ENCODE measurements around the gene CCR5AS.

Gene CCR5AS

DNA sequence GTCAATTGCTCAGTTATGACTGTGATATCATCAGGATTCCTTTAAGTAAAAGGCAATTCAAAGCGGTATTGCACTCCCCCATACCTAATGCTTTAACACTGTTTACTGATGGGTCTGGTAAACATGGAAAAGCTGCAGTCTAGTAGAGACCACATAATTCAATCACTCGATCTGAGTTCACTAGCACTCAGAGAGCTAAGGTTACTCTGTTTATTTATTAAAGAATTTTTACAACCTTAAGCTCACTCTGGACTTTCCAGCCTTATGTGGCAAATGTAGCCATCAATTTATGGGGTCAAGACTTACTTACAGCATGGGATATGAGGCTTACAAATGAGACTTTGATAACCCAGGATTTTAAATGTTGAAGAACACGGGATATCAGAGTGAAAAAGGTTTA, 71.3 kb downstream of the CCR5AS start:
- DNase-seq (ENCODE audit: low spot score) (no peak), ATAC-seq (no peak)
- peaks cover 24% of the 10 kb centered on the region for H3K36me3 Mint-ChIP-seq
- peaks cover 78% of the 10 kb centered on the region for H3K9me3 Mint-ChIP-seq
- no peak overlapping the region for H3K4me3 Mint-ChIP-seq
- H3K27ac Mint-ChIP-seq, result no peak overlapping the region
- ChIA-PET CTCF (no interaction called here), POLR2A (no interaction called here)
- TF ChIP-seq, protein P1, sequence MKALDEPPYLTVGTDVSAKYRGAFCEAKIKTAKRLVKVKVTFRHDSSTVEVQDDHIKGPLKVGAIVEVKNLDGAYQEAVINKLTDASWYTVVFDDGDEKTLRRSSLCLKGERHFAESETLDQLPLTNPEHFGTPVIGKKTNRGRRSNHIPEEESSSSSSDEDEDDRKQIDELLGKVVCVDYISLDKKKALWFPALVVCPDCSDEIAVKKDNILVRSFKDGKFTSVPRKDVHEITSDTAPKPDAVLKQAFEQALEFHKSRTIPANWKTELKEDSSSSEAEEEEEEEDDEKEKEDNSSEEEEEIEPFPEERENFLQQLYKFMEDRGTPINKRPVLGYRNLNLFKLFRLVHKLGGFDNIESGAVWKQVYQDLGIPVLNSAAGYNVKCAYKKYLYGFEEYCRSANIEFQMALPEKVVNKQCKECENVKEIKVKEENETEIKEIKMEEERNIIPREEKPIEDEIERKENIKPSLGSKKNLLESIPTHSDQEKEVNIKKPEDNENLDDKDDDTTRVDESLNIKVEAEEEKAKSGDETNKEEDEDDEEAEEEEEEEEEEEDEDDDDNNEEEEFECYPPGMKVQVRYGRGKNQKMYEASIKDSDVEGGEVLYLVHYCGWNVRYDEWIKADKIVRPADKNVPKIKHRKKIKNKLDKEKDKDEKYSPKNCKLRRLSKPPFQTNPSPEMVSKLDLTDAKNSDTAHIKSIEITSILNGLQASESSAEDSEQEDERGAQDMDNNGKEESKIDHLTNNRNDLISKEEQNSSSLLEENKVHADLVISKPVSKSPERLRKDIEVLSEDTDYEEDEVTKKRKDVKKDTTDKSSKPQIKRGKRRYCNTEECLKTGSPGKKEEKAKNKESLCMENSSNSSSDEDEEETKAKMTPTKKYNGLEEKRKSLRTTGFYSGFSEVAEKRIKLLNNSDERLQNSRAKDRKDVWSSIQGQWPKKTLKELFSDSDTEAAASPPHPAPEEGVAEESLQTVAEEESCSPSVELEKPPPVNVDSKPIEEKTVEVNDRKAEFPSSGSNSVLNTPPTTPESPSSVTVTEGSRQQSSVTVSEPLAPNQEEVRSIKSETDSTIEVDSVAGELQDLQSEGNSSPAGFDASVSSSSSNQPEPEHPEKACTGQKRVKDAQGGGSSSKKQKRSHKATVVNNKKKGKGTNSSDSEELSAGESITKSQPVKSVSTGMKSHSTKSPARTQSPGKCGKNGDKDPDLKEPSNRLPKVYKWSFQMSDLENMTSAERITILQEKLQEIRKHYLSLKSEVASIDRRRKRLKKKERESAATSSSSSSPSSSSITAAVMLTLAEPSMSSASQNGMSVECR (CRISPR knock-in tag; IDR thresholded peaks at IDR 0.05; ENCODE audit: borderline replicate concordance), result no peak
- TF ChIP-seq CREB1 (CRISPR knock-in tag; IDR thresholded peaks at IDR 0.05) (no peak), NFE2L1 (CRISPR knock-in tag; IDR thresholded peaks at IDR 0.05) (no peak), ZNF317 (CRISPR knock-in tag; IDR thresholded peaks at IDR 0.05; ENCODE audit: borderline replicate concordance, low read depth) (no peak), SMAD3 (CRISPR knock-in tag; IDR thresholded peaks at IDR 0.05; ENCODE audit: borderline replicate concordance) (no peak), TCF7 (CRISPR knock-in tag; IDR thresholded peaks at IDR 0.05; ENCODE audit: low read depth) (no peak), ZNF138 (CRISPR knock-in tag; conservative IDR thresholded peaks at IDR 0.05) (no peak)
- TF ChIP-seq, protein P2, sequence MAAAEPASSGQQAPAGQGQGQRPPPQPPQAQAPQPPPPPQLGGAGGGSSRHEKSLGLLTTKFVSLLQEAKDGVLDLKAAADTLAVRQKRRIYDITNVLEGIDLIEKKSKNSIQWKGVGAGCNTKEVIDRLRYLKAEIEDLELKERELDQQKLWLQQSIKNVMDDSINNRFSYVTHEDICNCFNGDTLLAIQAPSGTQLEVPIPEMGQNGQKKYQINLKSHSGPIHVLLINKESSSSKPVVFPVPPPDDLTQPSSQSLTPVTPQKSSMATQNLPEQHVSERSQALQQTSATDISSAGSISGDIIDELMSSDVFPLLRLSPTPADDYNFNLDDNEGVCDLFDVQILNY (CRISPR knock-in tag; IDR thresholded peaks at IDR 0.05), result no peak
- TF ChIP-seq, protein P3, sequence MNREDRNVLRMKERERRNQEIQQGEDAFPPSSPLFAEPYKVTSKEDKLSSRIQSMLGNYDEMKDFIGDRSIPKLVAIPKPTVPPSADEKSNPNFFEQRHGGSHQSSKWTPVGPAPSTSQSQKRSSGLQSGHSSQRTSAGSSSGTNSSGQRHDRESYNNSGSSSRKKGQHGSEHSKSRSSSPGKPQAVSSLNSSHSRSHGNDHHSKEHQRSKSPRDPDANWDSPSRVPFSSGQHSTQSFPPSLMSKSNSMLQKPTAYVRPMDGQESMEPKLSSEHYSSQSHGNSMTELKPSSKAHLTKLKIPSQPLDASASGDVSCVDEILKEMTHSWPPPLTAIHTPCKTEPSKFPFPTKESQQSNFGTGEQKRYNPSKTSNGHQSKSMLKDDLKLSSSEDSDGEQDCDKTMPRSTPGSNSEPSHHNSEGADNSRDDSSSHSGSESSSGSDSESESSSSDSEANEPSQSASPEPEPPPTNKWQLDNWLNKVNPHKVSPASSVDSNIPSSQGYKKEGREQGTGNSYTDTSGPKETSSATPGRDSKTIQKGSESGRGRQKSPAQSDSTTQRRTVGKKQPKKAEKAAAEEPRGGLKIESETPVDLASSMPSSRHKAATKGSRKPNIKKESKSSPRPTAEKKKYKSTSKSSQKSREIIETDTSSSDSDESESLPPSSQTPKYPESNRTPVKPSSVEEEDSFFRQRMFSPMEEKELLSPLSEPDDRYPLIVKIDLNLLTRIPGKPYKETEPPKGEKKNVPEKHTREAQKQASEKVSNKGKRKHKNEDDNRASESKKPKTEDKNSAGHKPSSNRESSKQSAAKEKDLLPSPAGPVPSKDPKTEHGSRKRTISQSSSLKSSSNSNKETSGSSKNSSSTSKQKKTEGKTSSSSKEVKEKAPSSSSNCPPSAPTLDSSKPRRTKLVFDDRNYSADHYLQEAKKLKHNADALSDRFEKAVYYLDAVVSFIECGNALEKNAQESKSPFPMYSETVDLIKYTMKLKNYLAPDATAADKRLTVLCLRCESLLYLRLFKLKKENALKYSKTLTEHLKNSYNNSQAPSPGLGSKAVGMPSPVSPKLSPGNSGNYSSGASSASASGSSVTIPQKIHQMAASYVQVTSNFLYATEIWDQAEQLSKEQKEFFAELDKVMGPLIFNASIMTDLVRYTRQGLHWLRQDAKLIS (CRISPR knock-in tag; IDR thresholded peaks at IDR 0.05; ENCODE audit: borderline replicate concordance), result no peak
- TF ChIP-seq, protein P4, sequence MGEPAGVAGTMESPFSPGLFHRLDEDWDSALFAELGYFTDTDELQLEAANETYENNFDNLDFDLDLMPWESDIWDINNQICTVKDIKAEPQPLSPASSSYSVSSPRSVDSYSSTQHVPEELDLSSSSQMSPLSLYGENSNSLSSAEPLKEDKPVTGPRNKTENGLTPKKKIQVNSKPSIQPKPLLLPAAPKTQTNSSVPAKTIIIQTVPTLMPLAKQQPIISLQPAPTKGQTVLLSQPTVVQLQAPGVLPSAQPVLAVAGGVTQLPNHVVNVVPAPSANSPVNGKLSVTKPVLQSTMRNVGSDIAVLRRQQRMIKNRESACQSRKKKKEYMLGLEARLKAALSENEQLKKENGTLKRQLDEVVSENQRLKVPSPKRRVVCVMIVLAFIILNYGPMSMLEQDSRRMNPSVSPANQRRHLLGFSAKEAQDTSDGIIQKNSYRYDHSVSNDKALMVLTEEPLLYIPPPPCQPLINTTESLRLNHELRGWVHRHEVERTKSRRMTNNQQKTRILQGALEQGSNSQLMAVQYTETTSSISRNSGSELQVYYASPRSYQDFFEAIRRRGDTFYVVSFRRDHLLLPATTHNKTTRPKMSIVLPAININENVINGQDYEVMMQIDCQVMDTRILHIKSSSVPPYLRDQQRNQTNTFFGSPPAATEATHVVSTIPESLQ (CRISPR knock-in tag; IDR thresholded peaks at IDR 0.05), result no peak
- TF ChIP-seq, protein P5, sequence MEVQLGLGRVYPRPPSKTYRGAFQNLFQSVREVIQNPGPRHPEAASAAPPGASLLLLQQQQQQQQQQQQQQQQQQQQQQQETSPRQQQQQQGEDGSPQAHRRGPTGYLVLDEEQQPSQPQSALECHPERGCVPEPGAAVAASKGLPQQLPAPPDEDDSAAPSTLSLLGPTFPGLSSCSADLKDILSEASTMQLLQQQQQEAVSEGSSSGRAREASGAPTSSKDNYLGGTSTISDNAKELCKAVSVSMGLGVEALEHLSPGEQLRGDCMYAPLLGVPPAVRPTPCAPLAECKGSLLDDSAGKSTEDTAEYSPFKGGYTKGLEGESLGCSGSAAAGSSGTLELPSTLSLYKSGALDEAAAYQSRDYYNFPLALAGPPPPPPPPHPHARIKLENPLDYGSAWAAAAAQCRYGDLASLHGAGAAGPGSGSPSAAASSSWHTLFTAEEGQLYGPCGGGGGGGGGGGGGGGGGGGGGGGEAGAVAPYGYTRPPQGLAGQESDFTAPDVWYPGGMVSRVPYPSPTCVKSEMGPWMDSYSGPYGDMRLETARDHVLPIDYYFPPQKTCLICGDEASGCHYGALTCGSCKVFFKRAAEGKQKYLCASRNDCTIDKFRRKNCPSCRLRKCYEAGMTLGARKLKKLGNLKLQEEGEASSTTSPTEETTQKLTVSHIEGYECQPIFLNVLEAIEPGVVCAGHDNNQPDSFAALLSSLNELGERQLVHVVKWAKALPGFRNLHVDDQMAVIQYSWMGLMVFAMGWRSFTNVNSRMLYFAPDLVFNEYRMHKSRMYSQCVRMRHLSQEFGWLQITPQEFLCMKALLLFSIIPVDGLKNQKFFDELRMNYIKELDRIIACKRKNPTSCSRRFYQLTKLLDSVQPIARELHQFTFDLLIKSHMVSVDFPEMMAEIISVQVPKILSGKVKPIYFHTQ (CRISPR knock-in tag; IDR thresholded peaks at IDR 0.05), result no peak
- TF ChIP-seq, protein P6, sequence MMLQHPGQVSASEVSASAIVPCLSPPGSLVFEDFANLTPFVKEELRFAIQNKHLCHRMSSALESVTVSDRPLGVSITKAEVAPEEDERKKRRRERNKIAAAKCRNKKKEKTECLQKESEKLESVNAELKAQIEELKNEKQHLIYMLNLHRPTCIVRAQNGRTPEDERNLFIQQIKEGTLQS (CRISPR knock-in tag; conservative IDR thresholded peaks at IDR 0.05), result no peak
- TF ChIP-seq, protein P7, sequence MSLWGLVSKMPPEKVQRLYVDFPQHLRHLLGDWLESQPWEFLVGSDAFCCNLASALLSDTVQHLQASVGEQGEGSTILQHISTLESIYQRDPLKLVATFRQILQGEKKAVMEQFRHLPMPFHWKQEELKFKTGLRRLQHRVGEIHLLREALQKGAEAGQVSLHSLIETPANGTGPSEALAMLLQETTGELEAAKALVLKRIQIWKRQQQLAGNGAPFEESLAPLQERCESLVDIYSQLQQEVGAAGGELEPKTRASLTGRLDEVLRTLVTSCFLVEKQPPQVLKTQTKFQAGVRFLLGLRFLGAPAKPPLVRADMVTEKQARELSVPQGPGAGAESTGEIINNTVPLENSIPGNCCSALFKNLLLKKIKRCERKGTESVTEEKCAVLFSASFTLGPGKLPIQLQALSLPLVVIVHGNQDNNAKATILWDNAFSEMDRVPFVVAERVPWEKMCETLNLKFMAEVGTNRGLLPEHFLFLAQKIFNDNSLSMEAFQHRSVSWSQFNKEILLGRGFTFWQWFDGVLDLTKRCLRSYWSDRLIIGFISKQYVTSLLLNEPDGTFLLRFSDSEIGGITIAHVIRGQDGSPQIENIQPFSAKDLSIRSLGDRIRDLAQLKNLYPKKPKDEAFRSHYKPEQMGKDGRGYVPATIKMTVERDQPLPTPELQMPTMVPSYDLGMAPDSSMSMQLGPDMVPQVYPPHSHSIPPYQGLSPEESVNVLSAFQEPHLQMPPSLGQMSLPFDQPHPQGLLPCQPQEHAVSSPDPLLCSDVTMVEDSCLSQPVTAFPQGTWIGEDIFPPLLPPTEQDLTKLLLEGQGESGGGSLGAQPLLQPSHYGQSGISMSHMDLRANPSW (CRISPR knock-in tag; conservative IDR thresholded peaks at IDR 0.05; ENCODE audit: low read depth), result no peak
- TF ChIP-seq, protein P8, sequence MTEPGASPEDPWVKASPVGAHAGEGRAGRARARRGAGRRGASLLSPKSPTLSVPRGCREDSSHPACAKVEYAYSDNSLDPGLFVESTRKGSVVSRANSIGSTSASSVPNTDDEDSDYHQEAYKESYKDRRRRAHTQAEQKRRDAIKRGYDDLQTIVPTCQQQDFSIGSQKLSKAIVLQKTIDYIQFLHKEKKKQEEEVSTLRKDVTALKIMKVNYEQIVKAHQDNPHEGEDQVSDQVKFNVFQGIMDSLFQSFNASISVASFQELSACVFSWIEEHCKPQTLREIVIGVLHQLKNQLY (CRISPR knock-in tag; IDR thresholded peaks at IDR 0.05), result no peak
- TF ChIP-seq, protein P9, sequence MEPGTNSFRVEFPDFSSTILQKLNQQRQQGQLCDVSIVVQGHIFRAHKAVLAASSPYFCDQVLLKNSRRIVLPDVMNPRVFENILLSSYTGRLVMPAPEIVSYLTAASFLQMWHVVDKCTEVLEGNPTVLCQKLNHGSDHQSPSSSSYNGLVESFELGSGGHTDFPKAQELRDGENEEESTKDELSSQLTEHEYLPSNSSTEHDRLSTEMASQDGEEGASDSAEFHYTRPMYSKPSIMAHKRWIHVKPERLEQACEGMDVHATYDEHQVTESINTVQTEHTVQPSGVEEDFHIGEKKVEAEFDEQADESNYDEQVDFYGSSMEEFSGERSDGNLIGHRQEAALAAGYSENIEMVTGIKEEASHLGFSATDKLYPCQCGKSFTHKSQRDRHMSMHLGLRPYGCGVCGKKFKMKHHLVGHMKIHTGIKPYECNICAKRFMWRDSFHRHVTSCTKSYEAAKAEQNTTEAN (CRISPR knock-in tag; IDR thresholded peaks at IDR 0.05), result no peak
- no peaks in the 10 kb centered on the region for H3K4me1 Mint-ChIP-seq
- H3K27me3 Mint-ChIP-seq (ENCODE audit: low read depth), result peaks cover 24% of the 10 kb centered on the region
